Esophagus squamous epithelium (tissue), 5 donors: ENCODE results near the gene TRPV2. TPM values are rescaled to one million over a fixed set of nuclear protein-coding genes. Genes with fewer than 3 reads are reported as not detected.

Source experiments
- DNase-seq: peaks from one replicate; lab custom pipeline; 2025; lab: John Stamatoyannopoulos, UW
- H3K27ac ChIP-seq, 4 donors: fragments of 200-600 bp; sonication (generic); one replicate each; pipeline ENCODE4 v1.5.1; 2016 to 2019; ENCODE audit warnings: mild to moderate bottlenecking in 1 of 4
- H3K27me3 ChIP-seq, 4 donors: fragments of 200-600 bp; sonication (generic); 1 replicate in 3 of 4; 2 replicates in 1 of 4; pipeline versions ENCODE4 v1.5.1 to v1.6.0; 2017 to 2021; ENCODE audit warnings: antibody characterized with exemption in 1 of 4
- H3K36me3 ChIP-seq, 3 donors: fragments of 200-600 bp; sonication (generic); one replicate each; pipeline ENCODE4 v1.5.1; 2016 to 2019
- H3K4me1 ChIP-seq, 3 donors: fragments of 200-600 bp; sonication (generic); one replicate each; pipeline ENCODE4 v1.5.1; 2017 to 2019
- H3K4me3 ChIP-seq, 4 donors: fragments of 200-600 bp; sonication (generic); 1 replicate in 3 of 4; 2 replicates in 1 of 4; pipeline ENCODE4 v1.5.1; 2016 to 2019; ENCODE audit warnings: mild to moderate bottlenecking in 2 of 4, moderate library complexity in 1 of 4
- H3K9me3 ChIP-seq, 3 donors: fragments of 200-600 bp; sonication (generic); one replicate each; pipeline ENCODE4 v1.5.1; 2016 to 2019
- CTCF ChIP-seq, 6 experiments: fragments of 450-650 bp in 4 of 6; fragments of 200-600 bp in 2 of 6; sonication (generic) in 2 of 6; IDR thresholded peaks; one replicate each; pipeline ENCODE4 v1.5.1; 2016 to 2019; ENCODE audit warnings: antibody characterized with exemption in 6 of 6, mild to moderate bottlenecking in 4 of 6, moderate library complexity in 4 of 6
- POLR2A ChIP-seq, 4 donors: fragments of 450-650 bp; IDR thresholded peaks; one replicate each; pipeline ENCODE4 v1.6.1; 2017; ENCODE audit warnings: antibody characterized with exemption in 4 of 4, mild to moderate bottlenecking in 4 of 4, moderate library complexity in 3 of 4
- WGBS, 2 donors: methylation state at CpG; one replicate each; pipeline ENCODE4 v1.1.5; 2018; 5-methylcytosine and 5-hydroxymethylcytosine counted together
- intact Hi-C: fragments of 100-400 bp; cut with DNase I; formaldehyde crosslinking; loops from one replicate; pipeline ENCODE4 v1.15.0; 2022
- total RNA-seq, 4 donors: library from RNA; depleted of rRNA; stranded (reverse); fragments of >200 nt; gene quantifications; one replicate each; pipeline ENCODE4 v1.1.0, GENCODE V29; 2016
- donor health status: DM: yes; HTN: yes; CAD: no.

TRPV2 gene
- total RNA-seq, 4 donors from 2014 or later = 1.7 to 8.4 (median 2.5) TPM

- intact Hi-C loops = no loop called here
- 71 to 77% methylated on average over 1 of the region's 1 CpG for WGBS, 2 donors
- DNase-seq = no peak
These were observed 26.8 kb downstream of the TRPV2 start for GRCh38 chr17:16442141-16442540.

GRCh38 chr17:16442594-16443510, 27.5 kb downstream of the TRPV2 start:
- Histone ChIP-seq H3K27ac (peak overlapping the region in 3 of 4 donors; percentile 13 to 25 (median 20)), H3K4me1 (peaks cover 26 to 82% (median 53%) of the 10 kb centered on the region in 3 donors), H3K9me3 (no peaks in the 10 kb centered on the region), H3K36me3 (peaks cover 27 to 72% (median 29%) of the 10 kb centered on the region in 3 donors), H3K4me3 (no peak overlapping the region), H3K27me3 (no peaks in the 10 kb centered on the region)
- intact Hi-C loops = no loop called here
- 46 to 57% methylated on average over 4 to 7 of the region's 7 CpGs for WGBS, 2 donors
- no peak for DNase-seq
- TF ChIP-seq CTCF (IDR thresholded peaks at IDR 0.05) (no peak), POLR2A (IDR thresholded peaks at IDR 0.05) (no peak)

More at GRCh38 chr17:16442141-16442540, 26.8 kb downstream of the TRPV2 start:
- peaks cover 21 to 65% (median 26%) of the 10 kb centered on the region in 3 donors for H3K36me3 ChIP-seq
- H3K27ac ChIP-seq = peak overlapping the region; percentile 3 to 25 (median 18)
- no peaks in the 10 kb centered on the region for H3K9me3 ChIP-seq
- TF ChIP-seq POLR2A (IDR thresholded peaks at IDR 0.05) (no peak), CTCF (IDR thresholded peaks at IDR 0.05) (no peak)
- H3K4me1 ChIP-seq = peaks cover 26 to 79% (median 53%) of the 10 kb centered on the region in 3 donors
- H3K4me3 ChIP-seq = peak overlapping the region in 1 of 4 donors; percentile 13
- H3K27me3 ChIP-seq = no peaks in the 10 kb centered on the region

GRCh38 chr17:16443511-16444257, 28.3 kb downstream of the TRPV2 start:
- Histone ChIP-seq H3K36me3 (peaks cover 28 to 81% (median 32%) of the 10 kb centered on the region in 3 donors), H3K4me3 (no peak overlapping the region), H3K4me1 (peaks cover 26 to 81% (median 53%) of the 10 kb centered on the region in 3 donors), H3K27me3 (no peaks in the 10 kb centered on the region), H3K9me3 (no peaks in the 10 kb centered on the region), H3K27ac (peak overlapping the region in 1 of 4 donors; percentile 13)
- no peak for TF ChIP-seq CTCF (IDR thresholded peaks at IDR 0.05)
- no peak for TF ChIP-seq POLR2A (IDR thresholded peaks at IDR 0.05)
- WGBS, 2 donors = 75 to 100% methylated on average over 1 to 13 of the region's 27 CpGs
- no peak for DNase-seq
- intact Hi-C loops = no loop called here

- Histone ChIP-seq H3K9me3 (no peaks in the 10 kb centered on the region), H3K4me3 (no peak overlapping the region), H3K36me3 (peaks cover 32 to 87% (median 33%) of the 10 kb centered on the region in 3 donors), H3K4me1 (peaks cover 26 to 88% (median 53%) of the 10 kb centered on the region in 3 donors), H3K27ac (peak overlapping the region in 1 of 4 donors; percentile 13), H3K27me3 (no peaks in the 10 kb centered on the region)
- DNase-seq = no peak
- intact Hi-C loops = no loop called here
- WGBS, 2 donors = 73 to 93% methylated on average over 4 of the region's 6 CpGs
- TF ChIP-seq POLR2A (IDR thresholded peaks at IDR 0.05) (no peak), CTCF (IDR thresholded peaks at IDR 0.05) (no peak)
These were observed 29.0 kb downstream of the TRPV2 start for GRCh38 chr17:16444258-16444886.
